ENCODE results near the gene LZIC. TPM values are rescaled to one million over a fixed set of nuclear protein-coding genes. Genes with fewer than 3 reads are reported as not detected.

The LZIC gene
- total and polyA plus RNA-seq, 2 of the 13 experiments (the other 11 are each of a cell fraction or from before 2014, with no cell fraction given), result 25.2 to 71.8 TPM

DNA sequence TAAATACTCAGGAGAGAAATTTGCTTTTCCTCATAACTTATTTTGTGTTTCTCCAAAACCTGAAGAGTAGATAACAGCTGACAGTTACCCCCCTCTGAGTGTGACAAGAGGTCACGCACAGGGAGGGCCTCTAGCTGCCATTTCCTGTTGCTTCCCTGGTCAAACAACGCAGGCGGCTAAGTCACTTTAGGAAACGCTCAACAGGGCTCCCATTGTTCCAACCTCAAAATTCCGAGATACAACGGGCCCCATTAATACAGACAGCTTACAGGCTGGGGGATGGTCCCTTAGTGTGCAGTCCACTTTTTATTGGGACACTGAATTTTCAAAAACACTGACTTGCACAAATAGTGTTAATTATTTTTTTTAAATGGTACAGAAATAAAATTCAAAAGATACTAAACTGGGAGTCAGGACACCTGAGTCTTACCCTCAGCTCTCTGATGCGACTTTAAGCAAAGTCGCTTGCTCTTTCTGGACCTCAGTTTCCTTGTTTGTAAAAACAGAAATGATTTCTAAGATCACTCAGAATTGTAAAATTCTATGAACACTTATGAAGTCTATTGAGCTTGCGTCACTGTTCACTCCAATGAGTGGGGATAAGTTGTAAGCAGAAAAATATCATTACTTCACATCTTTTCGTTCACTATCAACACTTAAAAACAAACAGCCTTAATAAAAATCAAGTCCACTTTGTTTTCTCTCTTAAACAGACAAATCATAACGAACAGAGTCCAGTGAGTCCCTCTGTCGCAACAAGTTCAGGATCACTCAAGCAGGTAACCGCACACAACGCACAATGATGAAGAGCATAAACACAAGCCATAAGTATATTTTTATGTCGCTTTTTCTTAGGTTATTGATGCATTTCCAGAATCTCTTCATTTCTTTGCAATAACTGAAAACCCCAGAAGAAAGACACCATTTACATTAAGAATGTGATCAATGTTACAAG, 13.5 kb downstream of the LZIC start (continued):
- no peak for TF ChIP-seq SNRNP70 (IDR thresholded peaks at IDR 0.05; ENCODE audit: low read depth, low read length)
- peak; percentile 55; the same call in 1 of the 2 replicates for TF ChIP-seq KMT2A (CRISPR knock-in tag; IDR thresholded peaks at IDR 0.05)
- TF ChIP-seq ZNF850 (CRISPR knock-in tag; conservative IDR thresholded peaks at IDR 0.05), result no peak
- TF ChIP-seq MTERF4 (CRISPR knock-in tag; IDR thresholded peaks at IDR 0.05), result no peak
- no peak for TF ChIP-seq ZC3H4 (CRISPR knock-in tag; IDR thresholded peaks at IDR 0.05; ENCODE audit: borderline replicate concordance)
- TF ChIP-seq ZNF652 (CRISPR knock-in tag; IDR thresholded peaks at IDR 0.05; ENCODE audit: borderline replicate concordance, low read depth), result peak; percentile 39; the same call in 1 of the 2 replicates
- TF ChIP-seq, protein P1, sequence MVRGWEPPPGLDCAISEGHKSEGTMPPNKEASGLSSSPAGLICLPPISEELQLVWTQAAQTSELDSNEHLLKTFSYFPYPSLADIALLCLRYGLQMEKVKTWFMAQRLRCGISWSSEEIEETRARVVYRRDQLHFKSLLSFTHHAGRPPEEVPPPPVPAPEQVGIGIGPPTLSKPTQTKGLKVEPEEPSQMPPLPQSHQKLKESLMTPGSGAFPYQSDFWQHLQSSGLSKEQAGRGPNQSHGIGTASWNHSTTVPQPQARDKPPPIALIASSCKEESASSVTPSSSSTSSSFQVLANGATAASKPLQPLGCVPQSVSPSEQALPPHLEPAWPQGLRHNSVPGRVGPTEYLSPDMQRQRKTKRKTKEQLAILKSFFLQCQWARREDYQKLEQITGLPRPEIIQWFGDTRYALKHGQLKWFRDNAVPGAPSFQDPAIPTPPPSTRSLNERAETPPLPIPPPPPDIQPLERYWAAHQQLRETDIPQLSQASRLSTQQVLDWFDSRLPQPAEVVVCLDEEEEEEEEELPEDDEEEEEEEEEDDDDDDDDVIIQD (CRISPR knock-in tag; IDR thresholded peaks at IDR 0.05; ENCODE audit: low read depth), result peak; percentile 51; the same call in 1 of the 2 replicates
- no peak for TF ChIP-seq ZNF260 (CRISPR knock-in tag; IDR thresholded peaks at IDR 0.05; ENCODE audit: borderline replicate concordance, low read depth)
- 0 out of 2 replicates have a peak, but pooled peaks have one; percentile 39 for TF ChIP-seq ZNF230 (CRISPR knock-in tag; IDR thresholded peaks at IDR 0.05)
- peak; percentile 59; the same call in 1 of the 2 replicates for TF ChIP-seq BRD4 (CRISPR knock-in tag; IDR thresholded peaks at IDR 0.05)
- no peak for TF ChIP-seq U2AF2 (IDR thresholded peaks at IDR 0.05; ENCODE audit: low read depth, low read length)
- TF ChIP-seq, protein P2, sequence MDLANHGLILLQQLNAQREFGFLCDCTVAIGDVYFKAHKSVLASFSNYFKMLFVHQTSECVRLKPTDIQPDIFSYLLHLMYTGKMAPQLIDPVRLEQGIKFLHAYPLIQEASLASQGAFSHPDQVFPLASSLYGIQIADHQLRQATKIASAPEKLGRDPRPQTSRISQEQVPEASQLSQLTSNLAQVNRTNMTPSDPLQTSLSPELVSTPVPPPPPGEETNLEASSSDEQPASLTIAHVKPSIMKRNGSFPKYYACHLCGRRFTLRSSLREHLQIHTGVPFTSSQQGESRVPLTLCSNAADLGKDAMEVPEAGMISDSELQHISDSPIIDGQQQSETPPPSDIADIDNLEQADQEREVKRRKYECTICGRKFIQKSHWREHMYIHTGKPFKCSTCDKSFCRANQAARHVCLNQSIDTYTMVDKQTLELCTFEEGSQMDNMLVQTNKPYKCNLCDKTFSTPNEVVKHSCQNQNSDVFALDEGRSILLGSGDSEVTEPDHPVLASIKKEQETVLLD (CRISPR knock-in tag; IDR thresholded peaks at IDR 0.05; ENCODE audit: low read depth), result no peak
- TF ChIP-seq, protein P3, sequence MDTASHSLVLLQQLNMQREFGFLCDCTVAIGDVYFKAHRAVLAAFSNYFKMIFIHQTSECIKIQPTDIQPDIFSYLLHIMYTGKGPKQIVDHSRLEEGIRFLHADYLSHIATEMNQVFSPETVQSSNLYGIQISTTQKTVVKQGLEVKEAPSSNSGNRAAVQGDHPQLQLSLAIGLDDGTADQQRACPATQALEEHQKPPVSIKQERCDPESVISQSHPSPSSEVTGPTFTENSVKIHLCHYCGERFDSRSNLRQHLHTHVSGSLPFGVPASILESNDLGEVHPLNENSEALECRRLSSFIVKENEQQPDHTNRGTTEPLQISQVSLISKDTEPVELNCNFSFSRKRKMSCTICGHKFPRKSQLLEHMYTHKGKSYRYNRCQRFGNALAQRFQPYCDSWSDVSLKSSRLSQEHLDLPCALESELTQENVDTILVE (CRISPR knock-in tag; IDR thresholded peaks at IDR 0.05), result peak; percentile 82
- TF ChIP-seq EP300 (IDR thresholded peaks at IDR 0.05; ENCODE audit: low read depth in 2 of 2, low read length in 2 of 2), result peak in 1 of 2 experiments; percentile 98; a peak in 3 of 4 replicates
- TF ChIP-seq EP300 (CRISPR knock-in tag; IDR thresholded peaks at IDR 0.05; ENCODE audit: borderline replicate concordance), result peak; percentile 95
- peak; percentile 61; the same call in 1 of the 2 replicates for TF ChIP-seq MIER3 (CRISPR knock-in tag; IDR thresholded peaks at IDR 0.05; ENCODE audit: borderline replicate concordance)
- TF ChIP-seq SUZ12 (IDR thresholded peaks at IDR 0.05; ENCODE audit: low read depth, low read length), result no peak
- no peak; the same call in 1 of the 2 replicates for TF ChIP-seq KDM5A (IDR thresholded peaks at IDR 0.05; ENCODE audit: borderline replicate concordance, low read length)
- TF ChIP-seq ZNF121 (CRISPR knock-in tag; IDR thresholded peaks at IDR 0.05), result peak; percentile 84
- TF ChIP-seq HDAC2 (CRISPR knock-in tag; IDR thresholded peaks at IDR 0.05), result peak; percentile 90
- no peak for TF ChIP-seq SATB2 (CRISPR knock-in tag; IDR thresholded peaks at IDR 0.05)
